GM19328 (cell line): ENCODE measurements around the gene FGGY.

ENCODE experiments used
- ATAC-seq: cut with Tn5 transposase; IDR thresholded peaks from one replicate; pipeline ENCODE4 v1.9.1; 2021; ENCODE audit warnings: mild to moderate bottlenecking, moderate library complexity; ENCODE audit not compliant: unreplicated experiment

The FGGY gene

GRCh38 chr1:59500950-59501742 is 204.3 kb downstream of the FGGY start:
- ATAC-seq: no peak

GRCh38 chr1:59502009-59502691 is 205.3 kb downstream of the FGGY start:
- ATAC-seq: no peak

- no peak for ATAC-seq
Observed at GRCh38 chr1:59504276-59504675, 207.4 kb downstream of the FGGY start.

- no peak for ATAC-seq
Observed at GRCh38 chr1:59505596-59506028, 208.7 kb downstream of the FGGY start.

- ATAC-seq: peak; percentile 49
Observed at GRCh38 chr1:59506952-59507351, 210.1 kb downstream of the FGGY start.

GRCh38 chr1:59509341-59509875 is 212.5 kb downstream of the FGGY start:
- ATAC-seq: no peak

- ATAC-seq: no peak
Observed at GRCh38 chr1:59510249-59510648, 213.4 kb downstream of the FGGY start.

GRCh38 chr1:59511476-59512465 is 214.9 kb downstream of the FGGY start:
- no peak for ATAC-seq

- no peak for ATAC-seq
Observed at GRCh38 chr1:59512702-59513101, 215.8 kb downstream of the FGGY start.

- no peak for ATAC-seq
Observed at GRCh38 chr1:59514061-59514909, 217.4 kb downstream of the FGGY start.

- no peak for ATAC-seq
Observed at GRCh38 chr1:59516881-59517280, 220.0 kb downstream of the FGGY start.

- no peak for ATAC-seq
Observed at GRCh38 chr1:59520194-59520593, 223.3 kb downstream of the FGGY start.

- ATAC-seq: no peak
Observed at GRCh38 chr1:59520827-59521418, 224.0 kb downstream of the FGGY start.

- ATAC-seq: no peak
Observed at GRCh38 chr1:59521456-59521855, 224.6 kb downstream of the FGGY start.

- ATAC-seq: no peak
Observed at GRCh38 chr1:59522925-59523505, 226.1 kb downstream of the FGGY start.

GRCh38 chr1:59523745-59524450 is 227.0 kb downstream of the FGGY start:
- no peak for ATAC-seq

- ATAC-seq: no peak
Observed at GRCh38 chr1:59526240-59526639, 229.3 kb downstream of the FGGY start.

- no peak for ATAC-seq
Observed at GRCh38 chr1:59528471-59528870, 231.6 kb downstream of the FGGY start.

- ATAC-seq: no peak
Observed at GRCh38 chr1:59528900-59529299, 232.0 kb downstream of the FGGY start.
